NT2/D1 (cell line): ENCODE data around the gene IFI27L1.

Experiments used
- DNase-seq: peaks from one replicate; pipeline ENCODE4 v3.0.0-alpha.2; 2011; ENCODE audit warnings: low read depth, low spot score
- H3K27me3 ChIP-seq: 2 replicates; pipeline ENCODE4 v1.6.0; 2011; ENCODE audit warnings: mild to moderate bottlenecking; ENCODE audit not compliant: insufficient read length, insufficient read depth
- H3K36me3 ChIP-seq: 2 replicates; pipeline ENCODE4 v1.6.1; 2011; ENCODE audit warnings: mild to moderate bottlenecking, low read length, mixed read lengths; ENCODE audit not compliant: insufficient read depth, insufficient read length
- H3K4me1 ChIP-seq: 2 replicates; pipeline ENCODE4 v1.5.1; 2011; ENCODE audit not compliant: insufficient read depth, insufficient read length
- H3K4me3 ChIP-seq: 2 replicates; pipeline ENCODE4 v1.5.1; 2011; ENCODE audit warnings: low read depth; ENCODE audit not compliant: insufficient read length
- H3K9ac ChIP-seq: 2 replicates; pipeline ENCODE4 v1.6.0; 2011; ENCODE audit warnings: low read depth; ENCODE audit not compliant: insufficient read length
- H3K9me3 ChIP-seq: 2 replicates; pipeline ENCODE4 v1.5.1; 2011; ENCODE audit warnings: mild to moderate bottlenecking, low read length; ENCODE audit not compliant: insufficient read depth
- SUZ12 ChIP-seq: IDR thresholded peaks from 2 replicates; pipeline ENCODE4 v1.6.1; 2011; ENCODE audit not compliant: insufficient read length, insufficient read depth; ENCODE audit errors: extremely low read depth
- YY1 ChIP-seq: IDR thresholded peaks from 2 replicates; pipeline ENCODE4 v1.6.1; 2011; ENCODE audit not compliant: insufficient read length, insufficient read depth
- ZNF274 ChIP-seq: IDR thresholded peaks from 2 replicates; pipeline ENCODE4 v1.6.1; 2011; ENCODE audit warnings: mild to moderate bottlenecking, low read depth, low read length

IFI27L1 gene

DNA sequence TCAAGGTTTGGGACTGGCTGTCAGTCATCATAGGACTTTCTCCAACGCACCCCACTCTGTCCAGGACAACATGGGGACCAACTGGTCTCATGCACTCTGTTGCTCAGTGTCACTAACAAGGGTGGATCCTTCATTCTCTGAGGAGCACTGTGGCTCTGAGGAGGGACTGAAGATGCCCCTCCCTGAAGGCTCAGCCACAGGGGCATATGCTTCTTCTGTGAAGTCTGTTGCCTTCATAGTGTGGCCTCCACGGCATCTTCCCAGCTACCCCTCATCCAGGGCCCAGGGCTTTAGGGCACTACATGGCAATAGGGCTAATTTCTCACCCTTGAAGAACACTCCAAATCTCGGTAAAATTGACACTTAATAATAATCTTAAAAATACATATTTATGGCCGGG is 62.6 kb downstream of the IFI27L1 start:
- H3K4me1 ChIP-seq: peaks cover 5% of the 10 kb centered on the region
- TF ChIP-seq ZNF274 (no peak), YY1 (no peak), SUZ12 (no peak)
- DNase-seq: no peak
- no peaks in the 10 kb centered on the region for H3K9me3 ChIP-seq
- H3K4me3 ChIP-seq: no peak overlapping the region
- no peaks in the 10 kb centered on the region for H3K36me3 ChIP-seq
- H3K27me3 ChIP-seq: no peaks in the 10 kb centered on the region
- no peak overlapping the region for H3K9ac ChIP-seq

DNA sequence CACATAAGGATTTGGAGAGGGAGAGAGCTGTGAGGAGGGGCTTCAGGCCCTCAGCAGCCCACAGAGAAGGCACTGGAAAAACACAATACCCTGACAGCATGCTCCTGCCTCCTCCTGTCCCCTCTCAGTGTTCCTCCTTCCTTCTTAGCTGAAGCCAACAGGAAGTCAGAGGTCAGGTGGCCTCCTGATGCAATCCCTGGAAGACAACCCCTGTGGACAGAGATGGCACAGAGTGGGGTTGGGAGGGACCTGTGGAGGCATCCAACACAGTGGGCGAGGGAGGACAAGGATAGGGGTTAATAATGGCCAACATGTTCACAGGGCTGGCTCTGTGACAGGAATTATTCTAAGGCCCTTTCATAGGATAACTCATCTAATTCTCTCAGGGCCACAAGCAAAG is 63.7 kb downstream of the IFI27L1 start:
- Histone ChIP-seq H3K27me3 (no peaks in the 10 kb centered on the region), H3K4me3 (no peak overlapping the region), H3K9me3 (no peaks in the 10 kb centered on the region), H3K36me3 (no peaks in the 10 kb centered on the region), H3K4me1 (peaks cover 2% of the 10 kb centered on the region), H3K9ac (no peak overlapping the region)
- no peak for DNase-seq
- no peak for TF ChIP-seq YY1
- TF ChIP-seq ZNF274: no peak
- no peak for TF ChIP-seq SUZ12

DNA sequence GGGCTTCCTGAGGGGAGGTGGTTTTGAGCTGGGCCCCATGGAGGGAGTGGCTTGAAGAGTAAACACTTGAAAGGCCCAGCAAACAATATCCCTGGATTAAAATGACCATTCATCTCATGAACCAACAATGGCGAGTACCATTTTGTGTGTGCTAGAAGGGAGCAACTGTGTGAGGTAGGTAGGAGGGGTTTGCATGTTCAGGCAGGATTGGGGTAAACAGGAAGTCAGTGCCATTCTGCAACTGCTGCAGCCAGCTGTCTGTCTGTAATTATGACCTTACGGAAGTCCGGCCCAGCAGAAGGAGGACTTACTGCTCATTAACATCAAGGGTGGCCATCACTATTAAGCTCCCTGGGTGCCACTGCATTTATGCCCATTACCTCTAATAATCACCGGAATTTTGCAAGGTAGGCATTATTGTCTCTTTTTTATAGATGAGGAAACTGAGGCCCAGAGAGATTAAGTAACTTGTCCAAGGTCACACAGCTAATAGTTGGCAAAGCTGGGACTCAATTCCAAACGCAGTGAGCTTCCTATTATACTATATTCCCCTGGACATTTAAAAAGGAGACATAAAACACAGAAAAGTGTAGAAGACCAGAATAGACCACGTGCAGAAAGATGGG is 64.9 kb downstream of the IFI27L1 start:
- no peak for DNase-seq
- no peak for TF ChIP-seq SUZ12
- TF ChIP-seq ZNF274: no peak
- no peak for TF ChIP-seq YY1

More for the DNA sequence above, 64.9 kb downstream of the IFI27L1 start:
- no peak overlapping the region for H3K4me3 ChIP-seq
- peaks cover 2% of the 10 kb centered on the region for H3K4me1 ChIP-seq
- H3K36me3 ChIP-seq: no peaks in the 10 kb centered on the region
- H3K9me3 ChIP-seq: no peaks in the 10 kb centered on the region
- no peak overlapping the region for H3K9ac ChIP-seq
- no peaks in the 10 kb centered on the region for H3K27me3 ChIP-seq
